ENCODE measurements around the gene NT5DC4.
"Not testable (repeated sequence)": the region's sequence is repeated elsewhere in the genome, so short reads cannot be mapped to it uniquely, and the experiment has no call there.

NT5DC4 gene

GRCh38 chr2:112699984-112700667, 20.7 kb upstream of the NT5DC4 start:
- no peak for DNase-seq (ENCODE audit: low spot score)

DNA sequence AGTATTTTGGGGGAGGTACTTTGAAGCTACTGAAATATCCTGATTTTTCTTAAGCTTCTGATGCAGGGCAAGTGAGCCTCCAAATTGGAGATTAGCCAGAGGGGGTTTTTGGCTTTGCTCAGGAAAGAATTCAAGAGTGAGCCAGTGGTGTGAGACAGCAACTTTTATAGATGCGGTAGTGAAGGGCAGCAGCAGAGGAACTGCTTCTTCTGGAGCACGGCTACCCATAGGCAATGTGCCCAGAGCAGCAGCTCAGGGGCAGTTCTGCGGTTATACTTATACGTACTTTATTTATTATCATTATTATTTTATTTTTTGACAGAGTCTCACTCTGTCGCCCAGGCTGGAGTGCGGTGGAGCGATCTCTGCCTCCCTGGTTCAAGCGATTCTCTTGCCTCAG, 19.8 kb upstream of the NT5DC4 start:
- no peak for DNase-seq (ENCODE audit: low spot score)

GRCh38 chr2:112703684-112704083, 17.1 kb upstream of the NT5DC4 start:
- DNase-seq (ENCODE audit: low spot score), result no peak

DNA sequence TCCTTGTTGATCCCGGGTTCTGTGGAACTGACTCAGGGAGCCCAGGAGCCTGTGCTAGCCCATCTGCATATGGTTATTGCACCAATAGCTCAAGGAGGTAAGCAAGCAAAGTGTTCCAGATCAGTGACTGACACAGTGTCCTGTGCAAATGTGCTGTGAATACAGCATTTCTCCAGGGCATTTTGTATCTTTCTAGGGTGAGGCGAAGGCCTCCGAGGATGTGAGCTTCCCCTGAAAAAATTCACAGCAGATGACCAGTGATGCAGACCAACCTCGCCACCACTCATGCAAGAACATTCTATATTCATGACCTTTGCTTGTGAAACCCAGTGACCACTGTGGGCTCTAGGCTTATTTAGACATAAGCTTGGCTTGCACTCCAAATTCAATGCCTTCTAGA, 15.2 kb upstream of the NT5DC4 start:
- no peak for DNase-seq (ENCODE audit: low spot score)

DNA sequence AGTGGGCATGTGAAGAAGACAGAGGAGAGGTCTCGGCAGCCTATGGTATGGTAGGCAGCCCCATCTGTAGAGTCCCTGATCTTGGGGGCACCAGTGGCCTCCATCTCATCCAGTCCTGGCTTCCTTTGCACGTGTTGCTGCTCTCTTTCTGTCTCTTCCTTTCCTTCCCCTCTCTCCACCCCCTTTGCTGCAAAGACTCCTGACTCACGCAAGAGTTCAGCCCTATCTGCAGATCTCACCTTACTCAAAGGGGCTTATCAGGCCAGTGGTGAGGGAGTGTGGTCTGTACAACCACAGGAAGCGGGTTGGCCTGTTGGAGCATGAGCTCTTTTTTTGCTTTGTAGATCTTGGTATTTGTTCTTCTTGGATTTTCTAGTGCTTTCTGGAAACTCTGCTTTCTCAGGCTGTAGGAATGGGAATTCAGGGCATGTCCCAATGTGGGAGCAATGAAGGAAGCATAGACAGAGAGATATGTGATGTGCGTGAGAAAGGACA, 14.6 kb upstream of the NT5DC4 start:
- peak; percentile 13 for DNase-seq (ENCODE audit: low spot score)

- DNase-seq (ENCODE audit: low spot score), result not testable (repeated sequence)
Measured at GRCh38 chr2:112706947-112707346, 13.9 kb upstream of the NT5DC4 start.

DNA sequence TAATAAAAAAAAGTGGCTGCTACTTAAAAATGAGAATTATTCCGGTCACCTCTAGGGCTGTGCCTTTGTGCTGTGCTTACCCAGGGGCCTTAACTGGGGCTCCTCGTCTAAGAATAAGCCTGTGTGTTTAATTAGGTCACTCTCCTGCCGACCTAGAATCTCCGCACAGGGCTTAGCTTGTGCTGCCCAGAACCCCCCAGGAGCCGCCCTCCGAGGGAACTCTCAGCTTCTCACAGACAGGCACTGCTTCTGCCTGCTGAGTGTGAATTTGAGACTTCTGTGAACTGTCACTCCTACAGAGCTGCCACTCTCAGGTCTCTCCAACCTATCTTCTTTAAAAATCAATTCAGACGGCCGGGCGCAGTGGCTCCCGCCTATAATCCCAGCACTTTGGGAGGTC, 11.9 kb upstream of the NT5DC4 start:
- DNase-seq (ENCODE audit: low spot score), result no peak

DNA sequence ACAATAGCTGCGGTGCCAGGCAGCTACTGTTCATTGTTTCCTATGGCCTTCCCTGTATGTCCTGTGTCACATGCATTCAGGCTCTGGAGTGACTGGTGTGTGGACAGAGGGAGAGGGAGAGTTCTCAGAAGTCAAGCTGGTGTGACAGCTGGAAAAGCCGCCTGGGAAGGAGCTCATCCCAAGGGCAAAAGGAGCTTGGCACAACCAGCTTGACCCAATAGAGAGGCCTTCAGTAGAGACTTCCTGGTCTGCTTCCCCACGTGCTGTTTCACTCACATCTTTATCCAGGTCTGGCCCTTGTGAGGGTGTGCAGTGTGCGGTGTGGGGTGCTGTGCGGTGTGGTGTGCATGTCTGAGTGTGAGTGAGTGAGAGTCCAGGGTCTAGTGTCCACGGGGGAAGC, 11.1 kb upstream of the NT5DC4 start:
- DNase-seq (ENCODE audit: low spot score), result no peak

GRCh38 chr2:112710956-112711750, 9.7 kb upstream of the NT5DC4 start:
- DNase-seq (ENCODE audit: low spot score), result no peak

DNA sequence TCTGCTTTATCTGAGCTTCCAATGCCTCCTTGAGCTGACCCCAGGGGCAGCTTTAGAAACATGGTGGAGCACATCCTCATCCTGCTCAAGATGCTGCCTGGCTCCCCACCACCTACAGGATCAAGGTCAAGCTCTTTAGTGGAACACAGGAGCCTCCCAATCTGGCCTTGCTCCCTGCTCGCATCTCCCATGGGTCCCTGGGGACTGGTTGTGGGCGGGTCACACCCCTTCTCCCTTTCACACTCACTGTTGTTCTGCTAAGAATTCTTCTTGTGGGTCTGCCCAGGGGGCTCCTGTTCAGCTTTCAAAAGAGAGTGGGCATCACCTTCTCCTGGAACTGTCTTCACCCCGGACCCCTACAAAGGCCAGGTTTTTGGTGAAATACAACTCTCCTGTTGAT, 8.4 kb upstream of the NT5DC4 start:
- peak; percentile 4 for DNase-seq (ENCODE audit: low spot score)

DNA sequence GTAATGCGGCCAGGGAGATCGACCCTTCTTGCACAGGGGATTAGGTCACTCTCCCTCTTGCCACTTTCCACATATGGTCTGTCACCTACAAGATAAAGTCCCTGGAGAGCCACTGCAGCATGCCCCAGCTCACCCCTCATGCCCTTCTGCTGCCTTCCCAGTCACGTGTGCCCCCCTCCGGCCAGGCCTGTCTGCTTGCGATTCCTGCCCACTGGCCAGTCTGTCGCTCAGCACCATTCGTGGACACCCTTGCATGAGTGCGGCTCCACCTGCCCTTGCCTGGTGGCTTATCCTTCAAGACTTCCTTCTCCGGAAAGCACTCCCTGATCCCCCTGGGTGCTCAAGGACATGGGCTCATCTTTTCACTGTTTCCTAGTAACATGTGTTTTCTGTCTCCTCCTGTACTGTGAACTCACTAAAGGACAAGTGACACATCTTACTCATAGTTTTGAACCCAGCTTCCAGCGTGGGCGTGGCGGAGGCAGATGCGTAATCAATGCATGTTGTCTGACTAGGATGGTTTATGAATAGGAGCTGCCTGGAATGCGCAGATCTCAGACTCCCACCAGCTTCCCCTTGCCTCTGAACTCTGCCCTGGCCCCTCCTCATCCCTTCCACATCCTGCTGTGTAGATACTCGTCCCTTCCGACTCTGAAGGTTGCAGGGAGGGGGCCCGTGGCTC, 7.8 kb upstream of the NT5DC4 start:
- peak; percentile 43 for DNase-seq (ENCODE audit: low spot score)

DNA sequence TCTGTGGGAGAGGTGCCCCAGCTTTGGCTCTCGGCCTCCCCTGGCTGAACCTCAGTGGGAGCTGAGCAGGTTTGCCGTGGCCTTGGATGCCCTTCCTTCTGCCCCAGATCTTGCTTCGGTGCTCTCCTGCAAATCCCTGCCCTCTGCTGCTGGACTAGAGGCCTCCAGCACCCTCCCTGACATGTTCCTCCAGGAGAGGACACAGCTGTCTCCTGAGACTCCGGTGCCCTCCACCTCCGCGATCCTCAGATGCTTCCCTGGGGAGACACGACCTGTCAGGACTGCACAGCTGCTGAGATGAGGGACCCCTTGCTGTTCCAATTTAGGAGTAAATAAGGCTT, 7.3 kb upstream of the NT5DC4 start:
- peak; percentile 3 for DNase-seq (ENCODE audit: low spot score)

GRCh38 chr2:112713926-112714325, 6.9 kb upstream of the NT5DC4 start:
- no peak for DNase-seq (ENCODE audit: low spot score)

DNA sequence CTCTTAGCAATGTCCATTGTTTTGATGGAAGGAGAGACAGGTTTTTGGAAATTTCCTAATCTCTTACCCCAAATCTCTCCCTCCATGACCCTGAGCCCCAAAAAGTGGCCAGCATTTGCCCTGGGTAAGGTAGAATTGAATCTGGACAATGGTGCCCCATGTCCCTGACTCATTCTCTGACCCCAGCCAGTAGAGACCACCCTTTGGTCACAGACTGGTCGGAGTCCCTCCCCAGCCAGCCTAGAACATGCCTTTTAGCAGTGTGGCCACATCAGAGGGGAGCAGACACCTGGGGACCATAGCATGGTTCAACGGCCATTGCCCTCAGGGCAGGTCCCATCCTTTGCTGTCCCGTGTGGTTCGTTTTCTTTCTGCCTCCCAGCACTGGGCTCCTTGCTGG, 6.5 kb upstream of the NT5DC4 start:
- no peak for DNase-seq (ENCODE audit: low spot score)

GRCh38 chr2:112714836-112715631, 5.8 kb upstream of the NT5DC4 start:
- peak; percentile 26 for DNase-seq (ENCODE audit: low spot score)

GRCh38 chr2:112716094-112716493, 4.7 kb upstream of the NT5DC4 start:
- DNase-seq (ENCODE audit: low spot score), result not testable (repeated sequence)

DNA sequence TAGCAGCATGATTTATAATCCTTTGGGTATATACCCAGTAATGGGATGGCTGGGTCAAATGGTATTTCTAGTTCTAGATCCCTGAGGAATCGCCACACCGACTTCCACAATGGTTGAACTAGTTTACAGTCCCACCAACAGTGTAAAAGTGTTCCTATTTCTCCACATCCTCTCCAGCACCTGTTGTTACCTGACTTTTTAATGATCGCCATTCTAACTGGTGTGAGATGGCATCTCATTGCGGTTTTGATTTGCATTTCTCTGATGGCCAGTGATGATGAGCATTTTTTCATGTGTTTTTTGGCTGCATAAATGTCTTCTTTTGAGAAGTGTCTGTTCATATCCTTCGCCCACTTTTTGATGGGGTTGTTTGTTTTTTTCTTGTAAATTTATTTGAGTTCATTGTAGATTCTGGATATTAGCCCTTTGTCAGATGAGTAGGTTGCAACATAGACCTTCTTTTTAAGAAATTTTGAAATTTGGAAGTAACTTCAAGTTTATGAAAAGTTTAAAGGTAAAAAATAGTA, 3.9 kb upstream of the NT5DC4 start:
- not testable (repeated sequence) for DNase-seq (ENCODE audit: low spot score)

DNA sequence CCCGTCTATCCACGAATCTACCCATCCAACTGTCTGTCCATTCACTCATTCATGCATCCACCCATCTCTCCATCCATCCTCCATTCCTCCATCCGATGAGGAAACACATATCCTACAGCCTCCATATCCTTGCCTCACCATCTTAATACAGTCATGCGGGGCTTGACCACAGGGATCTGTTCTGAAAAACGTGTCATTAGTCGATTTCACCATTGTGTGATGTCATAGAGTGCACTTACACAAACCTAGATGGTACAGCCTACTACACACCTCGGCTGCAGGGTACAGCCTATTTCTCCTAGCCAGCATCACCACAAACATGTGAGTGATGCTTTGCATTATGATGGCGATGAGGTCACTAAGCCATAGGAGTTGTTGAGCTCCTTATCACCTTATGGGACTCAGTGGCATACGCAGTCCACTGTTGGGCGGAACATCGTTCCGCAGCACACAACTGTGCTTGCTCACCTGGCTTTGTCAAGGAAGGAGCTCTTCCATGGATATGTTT, 1.9 kb upstream of the NT5DC4 start:
- no peak for DNase-seq (ENCODE audit: low spot score)

DNA sequence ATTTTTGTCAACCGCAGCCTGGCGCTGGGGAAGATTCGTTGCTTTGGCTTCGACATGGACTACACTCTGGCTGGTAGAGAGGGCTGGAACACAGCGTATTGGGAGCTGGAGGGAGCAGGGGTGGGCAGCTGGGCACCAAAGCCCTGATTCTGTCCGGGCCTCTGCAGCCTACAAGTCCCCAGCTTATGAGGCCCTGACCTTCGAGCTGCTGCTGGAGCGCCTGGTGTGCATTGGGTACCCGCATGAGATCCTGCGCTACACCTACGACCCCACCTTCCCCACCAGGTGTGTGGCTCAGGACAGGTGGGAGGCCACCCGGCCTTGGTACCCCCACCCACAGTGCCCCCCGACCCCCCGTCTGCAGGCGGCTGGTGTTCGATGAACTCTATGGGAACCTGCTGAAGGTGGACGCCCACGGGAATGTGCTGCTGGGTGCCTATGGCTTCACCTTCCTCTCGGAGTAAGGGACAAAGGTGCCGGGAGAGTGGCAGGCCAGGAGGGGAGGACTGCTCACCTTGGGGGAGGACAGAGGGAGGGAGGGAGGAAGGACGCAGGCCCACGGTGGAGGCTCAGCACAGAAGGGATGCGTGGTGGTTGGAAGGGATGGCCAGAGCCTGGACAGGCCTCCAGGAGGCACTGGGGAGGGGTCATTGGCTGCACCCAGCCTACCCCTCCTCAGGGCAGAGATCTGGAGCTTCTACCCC, 1.2 kb downstream of the NT5DC4 start:
- no peak for DNase-seq (ENCODE audit: low spot score)

DNA sequence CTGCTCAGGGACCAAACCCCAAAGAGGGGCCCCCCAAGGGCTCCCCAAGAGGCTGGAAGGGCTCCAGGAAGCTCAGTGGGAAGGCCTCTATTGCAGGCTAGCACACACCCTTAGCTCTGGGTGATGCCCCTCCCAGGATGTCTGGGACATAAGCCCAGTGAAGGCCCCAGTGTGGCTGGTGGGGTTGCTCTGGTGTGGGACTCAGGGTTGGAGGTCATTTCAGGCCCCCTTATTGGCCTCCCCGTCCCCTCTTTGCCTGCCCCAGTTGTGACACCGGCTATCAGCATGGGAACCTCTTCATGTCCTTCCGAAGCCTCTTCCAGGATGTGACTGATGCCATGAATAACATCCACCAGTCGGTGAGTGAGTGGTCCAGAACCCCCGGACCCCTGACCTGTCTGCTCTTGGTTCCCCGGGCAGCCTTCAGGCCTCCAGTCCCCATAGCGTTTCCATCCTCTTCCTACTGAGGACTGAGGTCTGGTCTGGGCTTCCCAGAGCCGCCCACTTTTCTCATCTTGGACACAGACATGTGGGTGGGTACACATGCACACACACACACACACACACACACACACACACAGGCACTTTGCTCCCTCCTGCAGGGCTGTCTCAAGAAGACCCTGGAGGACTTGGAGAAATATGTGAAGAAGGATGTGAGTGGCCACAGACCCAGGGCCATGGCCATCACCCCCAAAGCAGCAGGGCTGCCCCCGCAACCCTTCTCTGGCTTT, 2.2 kb downstream of the NT5DC4 start:
- DNase-seq (ENCODE audit: low spot score), result no peak

All from GM03348 (cell line).